GM18505 (cell line): Measurements from ENCODE around the gene IMPDH1.

Experiments
- ATAC-seq: cut with Tn5 transposase; IDR thresholded peaks from one replicate; pipeline ENCODE4 v1.9.1; 2021; ENCODE audit not compliant: unreplicated experiment
- POLR2A ChIP-seq: IDR thresholded peaks from 4 replicates; pipeline ENCODE4 v1.6.1; 2011; ENCODE audit warnings: borderline replicate concordance; ENCODE audit not compliant: insufficient read depth, insufficient read length; ENCODE audit errors: extremely low read depth

Gene IMPDH1

GRCh38 chr7:128380483-128381106 is 29.2 kb downstream of the IMPDH1 start:
- TF ChIP-seq POLR2A: no peak
- no peak for ATAC-seq

DNA sequence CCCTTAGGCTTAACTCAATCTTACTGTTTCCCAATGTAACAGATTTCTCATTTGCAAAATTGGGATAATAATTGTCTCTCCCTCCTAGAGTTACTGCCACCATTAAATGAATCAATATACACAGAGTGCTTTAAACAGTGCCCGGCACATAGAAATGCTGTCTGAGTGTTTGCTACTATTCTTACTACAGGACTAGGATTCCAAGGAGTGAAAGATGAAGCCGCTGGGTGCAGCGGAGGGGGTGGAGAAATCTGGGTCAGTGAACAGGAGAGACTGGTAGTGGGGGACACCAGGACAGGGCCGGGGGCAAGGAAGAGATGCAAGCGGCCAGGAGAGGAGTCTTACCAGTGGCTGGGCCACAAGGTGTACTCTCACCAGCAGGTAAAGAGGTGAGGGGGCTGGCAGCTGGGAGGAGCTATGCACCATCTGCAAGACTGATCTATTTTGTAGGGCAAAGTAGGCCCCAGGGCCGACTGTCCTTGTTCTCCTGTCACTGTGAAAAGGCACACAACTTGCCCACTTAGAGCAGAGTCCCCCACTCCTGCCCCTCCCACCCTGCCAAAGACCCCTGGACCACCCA is 29.8 kb downstream of the IMPDH1 start:
- no peak for ATAC-seq

DNA sequence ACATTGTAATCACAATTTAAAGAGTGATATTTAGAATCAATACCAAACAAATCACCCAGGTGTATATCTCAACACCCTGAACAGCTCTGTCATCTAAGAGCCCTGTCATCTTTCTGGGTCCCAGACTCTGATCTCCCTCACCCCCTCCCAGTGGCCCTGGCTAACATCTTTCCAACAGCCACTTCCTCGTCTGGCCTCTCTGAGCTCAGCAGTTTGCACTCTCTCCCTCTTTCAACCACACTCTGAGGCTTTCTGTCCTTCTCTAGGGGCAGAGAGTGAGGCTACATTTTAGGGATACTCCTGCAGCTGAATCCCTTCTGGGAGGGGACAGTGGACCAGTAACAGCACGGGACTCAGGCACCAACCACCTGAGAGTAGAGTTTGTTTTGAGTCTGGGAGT is 31.1 kb downstream of the IMPDH1 start:
- no peak for ATAC-seq
- TF ChIP-seq POLR2A: no peak

More for the DNA sequence above, 29.8 kb downstream of the IMPDH1 start:
- TF ChIP-seq POLR2A: no peak

GRCh38 chr7:128376077-128376476 is 33.7 kb downstream of the IMPDH1 start:
- ATAC-seq: no peak
- TF ChIP-seq POLR2A: no peak

DNA sequence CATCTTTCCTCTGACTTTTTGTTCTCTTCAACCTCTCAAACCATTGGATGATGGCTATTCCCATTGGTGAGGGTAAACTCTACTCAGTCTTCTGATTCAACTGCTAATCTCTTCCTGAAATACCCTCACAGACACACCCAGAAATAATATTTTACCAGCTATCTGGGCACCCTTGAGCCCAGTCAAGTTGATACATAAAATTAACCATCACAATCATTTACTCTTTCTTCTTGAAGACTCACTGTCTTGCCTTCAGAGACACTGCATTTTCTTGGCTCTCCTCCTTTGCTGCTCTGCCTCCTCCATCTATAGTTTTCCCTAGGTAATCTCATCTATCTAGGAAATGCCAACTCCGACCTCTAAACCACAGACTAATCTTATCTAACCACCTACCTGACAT is 35.7 kb downstream of the IMPDH1 start:
- no peak for ATAC-seq
- TF ChIP-seq POLR2A: no peak

DNA sequence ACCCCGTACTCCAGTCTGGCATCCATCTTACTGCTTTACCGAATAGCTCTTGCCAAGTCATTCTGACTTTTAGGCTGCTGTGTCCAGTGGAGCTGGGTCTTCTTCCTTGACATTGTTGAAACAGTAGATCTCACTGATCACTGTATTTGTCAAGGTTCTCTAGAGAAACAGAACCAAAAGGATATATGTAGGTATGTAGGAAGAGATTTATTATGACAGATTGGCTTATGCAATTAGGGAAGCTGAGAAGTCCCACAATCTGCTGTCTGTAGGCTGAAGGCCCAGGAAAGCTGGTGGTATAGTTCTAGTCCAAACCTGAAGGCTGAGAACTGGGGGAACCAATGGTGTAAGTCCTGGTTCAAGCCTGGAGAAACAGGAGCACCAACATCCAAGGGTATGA is 36.2 kb downstream of the IMPDH1 start:
- TF ChIP-seq POLR2A: no peak
- no peak for ATAC-seq

GRCh38 chr7:128370491-128370890 is 39.3 kb downstream of the IMPDH1 start:
- no peak for ATAC-seq
- no peak for TF ChIP-seq POLR2A

- no peak for ATAC-seq
Measured at GRCh38 chr7:128366986-128367385, 42.8 kb downstream of the IMPDH1 start.

DNA sequence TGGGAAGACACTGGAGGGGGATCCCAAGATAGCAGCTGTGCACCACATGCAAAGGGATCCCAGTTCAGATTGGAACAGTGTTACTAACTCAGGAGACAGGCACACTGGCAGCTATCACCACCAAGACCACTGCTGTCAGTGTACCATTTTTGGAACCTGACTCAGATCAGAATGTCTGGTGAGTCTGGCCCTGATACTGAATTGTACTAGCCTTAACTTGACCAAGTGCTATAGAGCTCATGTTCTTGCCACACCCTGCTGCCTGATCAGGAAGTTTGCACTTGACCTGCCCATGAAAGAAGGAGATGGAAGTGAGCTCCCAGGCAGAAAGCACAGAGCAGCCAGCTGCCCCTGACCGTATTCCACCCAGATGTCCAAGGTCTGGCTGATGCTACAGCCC is 43.5 kb downstream of the IMPDH1 start:
- no peak for TF ChIP-seq POLR2A
- no peak for ATAC-seq

More at GRCh38 chr7:128366986-128367385, 42.8 kb downstream of the IMPDH1 start:
- no peak for TF ChIP-seq POLR2A

DNA sequence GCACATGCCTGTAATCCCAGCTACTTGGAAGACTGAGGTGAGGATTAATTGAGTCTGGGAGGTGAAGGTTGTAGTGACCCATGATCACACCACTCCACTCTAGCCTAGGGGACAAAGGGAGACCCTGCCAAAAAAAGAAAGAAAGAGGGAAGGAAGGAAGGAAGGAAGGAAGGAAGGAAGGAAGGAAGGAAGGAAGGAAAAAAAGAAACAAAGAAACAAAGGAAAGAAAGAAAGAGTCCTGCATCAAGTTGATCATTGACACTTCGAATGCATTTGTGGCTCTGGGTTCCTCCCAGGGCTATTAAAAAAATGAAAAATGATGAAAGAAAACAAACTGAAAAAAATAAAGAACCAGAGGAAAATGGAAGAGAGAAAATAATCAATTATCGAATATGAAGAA is 44.4 kb downstream of the IMPDH1 start:
- ATAC-seq: no peak
- TF ChIP-seq POLR2A: no peak

GRCh38 chr7:128364166-128364870 is 45.5 kb downstream of the IMPDH1 start:
- ATAC-seq: no peak
- TF ChIP-seq POLR2A: no peak

DNA sequence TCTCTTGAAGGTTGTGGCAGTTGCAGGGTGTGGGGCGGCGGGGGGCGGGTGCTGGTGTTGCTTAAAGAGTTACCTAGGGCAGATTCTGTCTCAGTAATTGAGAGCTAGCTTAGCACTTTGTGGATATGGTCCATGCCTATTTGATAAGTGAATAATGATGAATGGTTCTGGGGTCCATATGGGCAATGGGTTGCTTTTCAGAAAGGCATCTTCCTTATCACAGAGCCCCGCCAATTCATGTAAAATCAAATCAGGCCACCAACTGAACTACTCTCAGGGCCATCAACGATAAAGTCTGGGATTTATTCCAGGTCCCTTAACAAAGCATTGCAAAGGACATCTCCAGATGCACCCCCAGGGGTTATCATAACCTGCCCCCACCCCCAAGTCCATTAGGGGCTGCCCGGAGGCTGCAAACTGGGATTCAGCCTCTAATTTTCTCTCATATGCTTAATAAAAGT is 46.5 kb downstream of the IMPDH1 start:
- ATAC-seq: no peak
- TF ChIP-seq POLR2A: no peak

- no peak for TF ChIP-seq POLR2A
- ATAC-seq: no peak
Measured at GRCh38 chr7:128362670-128363069, 47.1 kb downstream of the IMPDH1 start.
